ENCODE measurements around the gene PGR. TPM values are rescaled to one million over a fixed set of nuclear protein-coding genes. Genes with fewer than 3 reads are reported as not detected.
A peak's percentile ranks its signal among the peaks of the same experiment; 100 is the strongest.

The PGR gene
- polyA plus RNA-seq (2013, experiment 1 of 2; ENCODE audit: insufficient read length) = not detected
- not detected for polyA plus RNA-seq (2013, experiment 2 of 2; ENCODE audit: insufficient read length)

DNA sequence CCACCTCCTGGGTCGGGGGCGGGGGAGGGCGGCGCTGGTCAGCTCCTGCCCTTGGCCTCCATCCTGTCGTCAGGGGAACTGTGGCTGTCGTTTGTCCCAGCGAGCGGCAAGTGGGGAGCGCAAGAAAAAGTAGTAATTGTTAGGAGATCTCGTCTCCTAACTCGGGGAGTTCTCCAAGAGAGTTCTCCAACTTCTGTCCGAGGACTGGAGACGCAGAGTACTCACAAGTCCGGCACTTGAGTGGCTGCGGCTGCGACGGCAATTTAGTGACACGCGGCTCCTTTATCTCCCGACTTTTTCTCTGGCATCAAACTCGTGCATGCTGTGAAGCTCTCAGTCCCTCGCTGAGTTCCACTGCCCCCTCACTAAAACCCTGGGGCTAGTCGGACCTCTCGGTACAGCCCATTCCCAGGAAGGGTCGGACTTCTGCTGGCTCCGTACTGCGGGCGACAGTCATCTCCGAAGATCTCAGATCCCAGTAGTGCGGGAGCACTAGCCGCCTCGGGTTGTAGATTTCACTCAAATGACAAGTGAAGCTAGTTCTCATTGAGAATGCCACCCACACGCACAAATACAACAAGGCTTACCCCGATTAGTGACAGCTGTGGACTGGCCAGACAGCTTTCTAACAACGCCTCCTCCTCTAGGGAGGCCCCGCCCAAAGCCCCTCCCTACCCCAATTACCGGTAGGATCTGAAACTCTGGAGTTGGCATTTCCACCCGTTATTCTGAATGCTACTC lies at the start of gene PGR:
PGR (minus strand) TSS at position 611 of the 741 bp plus-strand sequence. CDS start 743 bp downstream, outside the sequence.
- no peak for DNase-seq

DNA sequence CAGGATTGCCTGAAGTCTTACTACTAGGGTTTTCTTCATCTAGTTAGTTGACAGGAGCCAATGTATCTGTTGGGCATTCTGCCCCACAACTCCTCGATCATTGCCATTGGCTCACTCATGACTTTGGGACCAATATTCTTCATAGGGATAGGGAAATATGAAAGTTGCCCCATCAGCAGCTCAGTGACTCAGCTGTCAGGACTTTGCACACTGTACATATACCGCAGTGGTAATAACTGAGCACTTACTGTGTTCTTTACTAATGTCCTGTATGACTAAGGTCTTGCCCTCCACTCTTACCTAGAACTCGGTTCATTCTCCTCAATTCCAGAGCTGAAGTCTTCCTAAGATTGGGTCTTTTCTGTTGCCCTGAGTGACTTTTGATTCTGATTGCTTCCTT lies 46.8 kb upstream of the PGR start:
- no peak for DNase-seq

GRCh38 chr11:101169944-101170343 lies 40.3 kb upstream of the PGR start:
- DNase-seq = no peak

DNA sequence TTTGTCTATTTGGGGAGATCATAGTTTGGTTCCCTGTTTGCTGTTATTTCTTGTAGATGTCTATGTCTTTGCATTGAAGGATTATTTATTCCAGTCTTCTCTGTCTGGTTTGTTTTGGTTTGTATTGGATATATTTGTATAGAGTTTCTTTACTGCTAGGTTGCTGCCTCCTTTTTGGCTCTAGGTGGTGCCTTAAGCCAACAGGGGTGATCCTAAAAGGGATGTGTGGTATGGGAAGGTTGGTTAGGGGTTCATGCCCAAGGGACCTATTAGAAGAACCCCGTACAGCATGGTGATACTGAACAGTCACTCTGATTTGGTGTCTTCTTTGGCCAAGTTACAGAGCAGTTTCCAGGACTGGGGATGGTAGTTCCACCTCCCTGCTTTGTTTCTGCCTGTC lies 36.4 kb upstream of the PGR start:
- DNase-seq = no peak

GRCh38 chr11:101158119-101158518 lies 28.5 kb upstream of the PGR start:
- DNase-seq = no peak

- no peak for DNase-seq
Measured at GRCh38 chr11:101138245-101138930, 8.8 kb upstream of the PGR start.

- no peak for DNase-seq
Measured at GRCh38 chr11:101133190-101133589, 3.6 kb upstream of the PGR start.

DNA sequence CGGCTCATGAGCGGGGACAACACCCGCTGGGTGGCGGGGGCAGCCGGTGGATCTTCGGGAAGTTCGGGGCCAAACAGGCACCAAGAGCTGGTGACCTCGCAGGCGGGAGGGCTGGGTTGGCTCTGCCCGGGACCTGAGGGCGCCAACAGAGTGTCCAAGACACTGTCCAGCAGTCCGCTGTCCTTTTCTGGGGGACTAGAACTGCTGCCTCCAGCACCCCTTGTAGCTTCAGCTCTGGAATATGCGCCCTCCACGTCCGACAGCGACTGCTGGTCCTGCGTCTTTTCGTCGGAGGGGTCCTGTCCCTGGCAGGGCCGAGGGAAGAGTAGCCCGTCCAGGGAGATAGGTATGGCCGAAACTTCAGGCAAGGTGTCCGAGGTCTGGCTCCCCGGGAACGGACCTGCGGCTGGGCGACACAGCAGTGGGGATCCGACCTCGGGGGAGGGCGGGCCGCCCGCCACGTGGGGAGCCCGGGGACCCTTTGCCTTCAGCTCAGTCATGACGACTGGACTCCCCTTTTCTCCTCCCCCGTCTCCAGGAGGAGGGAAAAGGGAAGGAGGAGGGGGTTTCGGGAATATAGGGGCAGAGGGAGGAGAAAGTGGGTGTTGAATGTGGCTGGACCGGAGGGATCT lies 926 bp downstream of the PGR start:
- DNase-seq = no peak

DNA sequence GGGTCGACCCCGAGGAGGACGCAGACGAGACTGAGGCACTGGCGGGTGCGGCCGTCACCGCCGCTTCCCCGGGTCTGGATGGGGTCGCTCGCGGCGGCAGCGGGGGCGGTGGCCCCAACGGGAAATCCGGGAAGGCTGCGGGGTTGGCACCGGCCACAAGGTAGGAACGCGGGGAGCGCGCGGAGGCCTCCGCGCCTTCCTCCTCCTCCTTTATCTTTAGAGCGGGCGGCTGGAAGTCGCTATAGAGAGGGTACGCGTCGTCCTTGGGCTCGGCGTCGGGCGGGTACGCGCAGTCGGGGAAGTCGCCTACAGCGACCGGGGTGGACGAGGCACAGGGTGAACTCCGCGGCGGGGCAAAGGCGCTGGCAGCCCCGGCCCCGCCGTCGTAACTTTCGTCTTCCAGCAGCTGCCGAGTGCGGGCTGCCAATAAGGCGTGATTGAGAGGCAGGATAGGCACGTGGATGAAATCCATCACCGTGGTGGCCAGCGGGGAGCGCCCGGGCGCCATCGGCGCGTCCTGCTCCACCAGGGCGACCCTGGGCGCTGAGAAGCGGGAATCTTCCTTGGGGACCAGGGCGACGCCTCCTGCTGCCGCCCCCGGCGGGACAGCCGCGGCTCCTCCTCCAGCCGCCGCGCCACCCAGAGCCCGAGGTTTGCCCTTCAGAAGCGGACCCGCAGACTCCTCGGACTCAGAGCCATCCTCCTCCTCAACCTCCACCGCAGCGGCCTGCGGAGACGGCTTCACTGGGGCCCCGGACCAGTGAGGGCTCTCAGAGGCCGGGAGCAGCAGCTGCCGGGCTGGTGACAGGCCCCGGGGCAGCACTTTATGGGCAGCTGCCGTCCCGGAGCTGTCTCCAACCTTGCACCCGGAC lies 1.7 kb downstream of the PGR start:
- no peak for DNase-seq

DNA sequence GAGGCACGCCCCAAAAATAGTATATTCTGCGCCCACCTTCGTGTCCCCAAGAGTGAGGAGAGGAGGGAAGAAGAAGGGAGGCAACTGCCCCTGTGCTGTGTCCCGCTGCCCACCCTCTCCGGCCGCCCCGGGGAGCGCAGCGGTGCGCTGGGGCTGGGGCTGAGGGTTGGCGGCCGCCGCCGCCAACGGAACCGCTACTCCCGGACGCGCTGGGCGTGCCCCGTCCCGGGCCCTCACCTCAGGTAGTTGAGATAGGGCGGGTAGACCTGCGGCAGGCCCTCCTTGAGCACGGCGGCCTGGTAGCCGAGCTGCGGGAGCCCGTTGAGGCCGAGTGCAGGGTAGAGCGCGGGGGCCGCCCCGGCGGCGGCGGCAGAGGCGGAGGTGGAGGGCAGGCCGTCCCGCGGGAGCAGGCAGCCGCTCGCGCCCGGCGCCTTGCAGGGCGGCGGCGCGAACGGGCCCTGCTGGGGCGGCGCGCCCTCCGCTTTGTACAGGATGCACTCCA lies 2.4 kb downstream of the PGR start:
- DNase-seq = no peak

GRCh38 chr11:101126551-101127196 lies 2.9 kb downstream of the PGR start:
- peak; percentile 5 for DNase-seq

DNA sequence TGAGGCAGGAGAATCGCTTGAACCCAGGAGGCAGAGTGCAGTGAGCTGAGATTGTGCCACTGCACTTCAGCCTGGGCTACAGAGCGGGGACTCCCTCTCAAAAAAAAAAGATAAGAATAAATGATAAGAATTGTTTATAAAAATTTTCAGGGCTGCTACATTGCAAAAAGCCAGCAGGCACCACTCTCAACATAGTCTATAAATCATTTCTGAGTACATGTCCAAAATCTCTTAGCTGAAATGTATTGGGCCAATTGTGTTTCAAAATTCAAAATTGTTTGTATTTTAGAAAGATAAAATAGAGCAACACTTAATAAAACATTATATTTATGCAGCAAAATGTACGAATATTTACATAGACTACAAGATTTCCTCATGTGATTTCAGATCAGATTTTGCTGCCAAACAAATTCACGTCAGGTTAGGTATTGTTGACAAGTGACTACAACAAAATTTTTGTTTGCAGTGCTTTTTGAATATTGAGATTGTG lies 13.9 kb downstream of the PGR start:
- no peak for DNase-seq

DNA sequence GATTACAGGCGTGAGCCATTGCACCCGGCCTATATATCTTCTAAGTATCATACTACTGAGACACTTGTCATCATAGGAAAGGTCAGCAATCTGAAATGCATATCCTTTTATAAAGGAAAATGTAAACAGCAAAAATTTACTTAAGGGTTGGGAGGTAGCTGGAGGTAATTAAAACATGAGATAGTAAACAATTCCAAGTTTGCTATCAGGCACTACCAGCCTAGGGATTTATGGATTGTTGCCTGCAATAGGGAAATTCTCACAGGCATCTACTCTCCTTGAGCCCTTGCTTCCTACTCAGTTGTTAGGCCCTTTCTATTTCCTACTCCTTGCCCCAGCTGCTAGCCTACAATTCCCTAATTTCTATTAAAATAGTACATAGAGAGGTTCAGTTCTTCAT lies 16.1 kb downstream of the PGR start:
- DNase-seq = no peak

GRCh38 chr11:101104716-101105115 lies 24.9 kb downstream of the PGR start:
- DNase-seq = no peak

DNA sequence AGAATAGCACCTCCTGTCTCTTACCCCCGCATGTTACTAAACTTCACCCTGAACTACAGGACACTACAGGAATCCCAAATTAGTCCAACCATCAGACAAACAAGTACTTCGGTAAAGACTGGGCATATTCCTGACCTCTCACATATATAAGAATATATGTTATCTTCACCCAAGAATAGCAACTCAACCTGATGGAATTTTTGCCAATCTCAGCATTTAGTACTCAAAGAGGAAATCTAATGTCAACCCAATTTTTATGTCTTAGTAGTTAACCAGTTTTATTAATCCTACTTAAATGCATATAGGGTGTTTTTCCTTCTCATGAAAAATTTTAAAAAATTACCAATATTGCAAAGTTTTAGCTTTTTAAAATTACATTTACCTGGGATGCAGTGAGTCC lies 26.2 kb downstream of the PGR start:
- DNase-seq = no peak

- no peak for DNase-seq
Measured at GRCh38 chr11:101100601-101101000, 29.0 kb downstream of the PGR start.

- no peak for DNase-seq
Measured at GRCh38 chr11:101096036-101096704, 33.4 kb downstream of the PGR start.

GRCh38 chr11:101091781-101092180 lies 37.8 kb downstream of the PGR start:
- no peak for DNase-seq

- no peak for DNase-seq
Measured at GRCh38 chr11:101090679-101091270, 38.8 kb downstream of the PGR start.

DNA sequence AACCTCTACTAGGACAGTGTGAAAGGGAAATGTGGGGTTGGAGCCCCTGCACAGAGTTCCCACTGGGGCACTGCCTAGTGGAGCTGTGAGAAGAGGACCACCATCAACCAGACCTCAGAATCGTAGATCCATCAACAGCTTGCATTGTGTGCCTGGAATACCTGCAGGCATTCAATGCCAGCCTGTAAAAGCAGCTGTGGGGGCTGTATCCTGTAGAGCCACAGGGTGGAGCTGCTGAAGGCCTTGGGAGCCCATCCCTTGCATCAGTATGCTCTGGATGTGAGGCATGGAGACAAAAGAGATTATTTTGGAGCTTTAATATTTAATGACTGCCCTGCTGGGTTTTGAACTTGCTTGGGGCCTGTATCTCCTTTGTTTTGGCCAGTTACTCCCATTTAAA lies 46.3 kb downstream of the PGR start:
- DNase-seq = no peak

DNA sequence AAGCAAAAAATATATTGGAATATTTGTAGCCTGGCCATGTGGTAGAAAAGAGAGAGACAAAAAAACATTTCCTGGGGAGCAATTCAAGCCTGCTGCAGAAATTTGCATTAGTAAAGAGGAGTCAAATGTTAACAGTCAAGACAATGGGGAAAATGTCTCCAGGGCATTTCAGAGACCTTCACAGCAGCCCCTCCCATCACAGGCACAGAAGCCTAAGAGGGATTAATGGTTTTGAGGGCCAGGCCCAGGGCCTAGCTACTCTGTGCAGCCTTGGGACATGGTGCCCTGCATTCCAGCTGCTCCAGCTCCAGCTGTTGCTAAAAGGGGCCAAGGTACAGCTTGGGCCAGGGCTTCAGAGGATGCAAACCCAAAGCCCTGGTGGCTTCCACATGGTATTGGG lies 46.8 kb downstream of the PGR start:
- DNase-seq = no peak
